ENCODE measurements around the gene STX3.
"Not testable (repeated sequence)": the region's sequence is repeated elsewhere in the genome, so short reads cannot be mapped to it uniquely, and the experiment has no call there.

STX3 gene

DNA sequence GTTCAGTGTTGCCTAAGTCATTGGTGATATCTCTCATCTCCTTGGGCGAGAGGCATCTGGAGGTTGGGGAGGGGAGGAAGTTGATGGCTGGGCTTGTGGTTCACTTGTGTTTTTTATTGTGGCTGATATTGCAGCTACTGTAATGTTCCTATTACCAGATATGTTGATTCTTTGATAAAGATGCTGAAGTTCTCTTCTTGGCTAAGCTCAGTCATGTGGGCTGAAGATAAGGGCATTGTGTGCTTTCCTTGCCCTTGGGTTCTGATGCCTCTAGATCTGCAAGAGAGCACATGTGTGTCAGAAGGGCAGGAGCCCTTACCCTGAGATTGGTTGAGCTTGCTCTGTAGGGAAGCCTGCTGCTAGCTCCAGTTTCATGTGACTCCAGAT, 12.0 kb downstream of the STX3 start:
- no peaks in the 10 kb centered on the region for H3K27me3 Mint-ChIP-seq
- peaks cover 16% of the 10 kb centered on the region for H3K36me3 Mint-ChIP-seq (ENCODE audit: low read depth)
- no peaks in the 10 kb centered on the region for H3K9me3 Mint-ChIP-seq
- intact Hi-C loops (cut with micrococcal nuclease), result no loop called here
- no peak overlapping the region for H3K27ac Mint-ChIP-seq
- H3K4me3 Mint-ChIP-seq, result peak overlapping the region; percentile 21
- peaks cover 11% of the 10 kb centered on the region for H3K4me1 Mint-ChIP-seq (ENCODE audit: low read depth)

DNA sequence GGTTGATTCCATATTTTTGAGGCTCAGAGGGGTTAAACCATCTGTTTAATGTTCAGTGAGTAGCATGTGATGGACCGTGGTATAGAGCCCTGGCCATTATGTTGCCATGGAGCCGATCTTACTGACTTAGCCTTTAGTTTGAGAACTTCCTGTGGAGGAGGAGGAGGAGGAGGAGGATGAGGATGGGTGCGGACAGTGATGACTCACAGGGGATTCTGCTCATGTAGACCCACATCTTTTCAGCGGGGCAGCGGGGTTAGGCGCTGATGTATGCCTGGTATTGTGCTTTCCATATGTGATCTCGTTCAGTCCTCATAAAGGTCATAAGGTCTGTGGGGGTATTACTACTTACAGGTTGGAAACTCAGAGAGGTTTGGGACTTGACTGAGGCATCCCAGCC, 13.9 kb downstream of the STX3 start:
- Mint-ChIP-seq H3K9me3 (no peaks in the 10 kb centered on the region), H3K27me3 (no peaks in the 10 kb centered on the region), H3K27ac (no peak overlapping the region), H3K4me3 (no peak overlapping the region), H3K4me1 (ENCODE audit: low read depth) (no peaks in the 10 kb centered on the region), H3K36me3 (ENCODE audit: low read depth) (peaks cover 13% of the 10 kb centered on the region)
- intact Hi-C loops (cut with micrococcal nuclease), result no loop called here

- Mint-ChIP-seq H3K4me1 (ENCODE audit: low read depth) (no peaks in the 10 kb centered on the region), H3K36me3 (ENCODE audit: low read depth) (peaks cover 18% of the 10 kb centered on the region), H3K27me3 (no peaks in the 10 kb centered on the region), H3K9me3 (no peaks in the 10 kb centered on the region), H3K27ac (no peak overlapping the region), H3K4me3 (no peak overlapping the region)
- intact Hi-C loops (cut with micrococcal nuclease), result no loop called here
These were observed 14.7 kb downstream of the STX3 start for GRCh38 chr11:59769828-59770227.

GRCh38 chr11:59770319-59770718, 15.1 kb downstream of the STX3 start:
- Mint-ChIP-seq H3K36me3 (ENCODE audit: low read depth) (peaks cover 21% of the 10 kb centered on the region), H3K4me1 (ENCODE audit: low read depth) (no peaks in the 10 kb centered on the region), H3K9me3 (no peaks in the 10 kb centered on the region), H3K27me3 (no peaks in the 10 kb centered on the region), H3K27ac (no peak overlapping the region), H3K4me3 (no peak overlapping the region)
- intact Hi-C loops (cut with micrococcal nuclease), result no loop called here

DNA sequence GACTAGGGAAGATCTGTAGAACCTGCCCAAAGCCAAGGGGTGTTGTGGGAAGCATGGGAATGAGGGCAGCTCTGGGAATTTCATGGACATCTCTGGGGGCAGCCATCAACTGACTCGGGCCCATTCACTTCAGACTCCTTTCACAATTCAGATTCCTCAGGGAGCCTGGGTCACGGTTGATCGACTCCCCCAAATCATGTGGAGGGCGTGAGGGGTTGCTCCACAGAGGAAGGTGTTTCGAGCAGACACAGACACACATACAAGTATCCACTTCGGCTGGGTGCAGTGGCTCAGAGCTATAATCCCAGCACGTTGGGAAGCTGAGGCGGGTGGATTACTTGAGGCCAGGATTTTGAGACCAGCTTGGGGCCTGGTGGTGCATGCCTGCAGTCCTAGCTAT, 15.7 kb downstream of the STX3 start:
- intact Hi-C loops (cut with micrococcal nuclease), result no loop called here
- H3K9me3 Mint-ChIP-seq, result no peaks in the 10 kb centered on the region
- peaks cover 26% of the 10 kb centered on the region for H3K36me3 Mint-ChIP-seq (ENCODE audit: low read depth)
- peaks cover 5% of the 10 kb centered on the region for H3K4me1 Mint-ChIP-seq (ENCODE audit: low read depth)
- no peaks in the 10 kb centered on the region for H3K27me3 Mint-ChIP-seq
- H3K27ac Mint-ChIP-seq, result no peak overlapping the region
- no peak overlapping the region for H3K4me3 Mint-ChIP-seq

- intact Hi-C loops (cut with micrococcal nuclease), result no loop called here
- peaks cover 7% of the 10 kb centered on the region for H3K4me1 Mint-ChIP-seq (ENCODE audit: low read depth)
- no peaks in the 10 kb centered on the region for H3K27me3 Mint-ChIP-seq
- H3K9me3 Mint-ChIP-seq, result no peaks in the 10 kb centered on the region
- H3K4me3 Mint-ChIP-seq, result peak overlapping the region; percentile 60
- no peak overlapping the region for H3K27ac Mint-ChIP-seq
- peaks cover 33% of the 10 kb centered on the region for H3K36me3 Mint-ChIP-seq (ENCODE audit: low read depth)
These were observed 16.4 kb downstream of the STX3 start for GRCh38 chr11:59771605-59772004.

DNA sequence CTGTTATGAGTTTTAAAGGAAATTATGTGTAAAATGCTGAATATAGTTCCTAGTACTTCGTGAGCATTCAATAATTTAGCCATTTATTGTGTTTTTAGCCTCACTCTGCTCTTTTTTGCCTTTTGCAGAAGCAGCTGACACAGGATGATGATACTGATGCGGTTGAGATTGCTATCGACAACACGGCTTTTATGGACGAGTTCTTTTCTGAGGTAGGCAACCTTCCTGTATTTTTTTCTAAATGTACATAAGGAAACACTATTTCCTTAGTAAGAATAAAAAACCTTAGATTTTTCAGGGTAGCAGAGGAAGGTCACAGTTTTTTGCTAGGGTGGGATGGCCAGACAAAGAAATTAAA, 17.9 kb downstream of the STX3 start:
- peaks cover 19% of the 10 kb centered on the region for H3K4me1 Mint-ChIP-seq (ENCODE audit: low read depth)
- intact Hi-C loops (cut with micrococcal nuclease), result no loop called here

DNA sequence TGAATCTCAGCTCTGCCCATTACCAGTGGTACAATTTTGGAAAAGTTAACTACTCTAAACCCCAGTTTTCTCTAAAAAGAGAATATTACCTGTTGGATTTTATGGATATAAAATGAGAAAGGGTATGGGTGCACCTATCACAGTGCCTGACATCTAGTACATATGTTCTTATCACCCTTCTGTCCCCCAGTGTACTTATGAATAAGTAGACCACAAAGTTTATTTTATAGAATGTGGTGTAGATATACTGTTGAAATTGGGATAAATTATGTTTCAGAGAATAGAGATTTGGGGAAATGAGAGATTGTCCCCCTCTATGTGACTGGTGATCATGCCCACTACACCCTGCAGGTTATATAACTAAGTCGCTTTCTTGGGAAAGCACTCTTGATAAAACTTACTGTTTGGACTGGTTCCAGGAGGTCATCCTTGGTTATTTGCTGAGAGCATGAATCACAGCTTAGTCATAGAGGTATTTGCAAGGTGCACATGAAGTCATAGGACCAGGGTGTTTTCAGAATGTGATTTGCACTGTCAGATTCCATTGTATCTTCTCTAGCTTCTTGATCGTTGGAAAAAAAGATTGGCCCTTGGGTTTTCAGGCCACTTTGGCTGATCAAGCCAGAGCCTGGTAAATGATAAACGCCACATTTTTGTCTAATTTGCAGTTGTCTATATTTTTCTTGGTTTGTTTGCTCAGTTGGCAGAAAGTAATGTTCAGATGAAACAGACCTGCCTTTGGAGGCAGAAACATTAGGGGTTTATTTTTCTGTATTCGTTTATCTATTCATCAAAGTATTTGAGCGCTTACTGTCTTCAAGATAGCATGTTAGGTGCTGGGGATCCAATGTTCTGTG, 21.3 kb downstream of the STX3 start:
- no peaks in the 10 kb centered on the region for H3K9me3 Mint-ChIP-seq
- H3K27me3 Mint-ChIP-seq, result no peaks in the 10 kb centered on the region
- peaks cover 39% of the 10 kb centered on the region for H3K4me1 Mint-ChIP-seq (ENCODE audit: low read depth)
- no peak overlapping the region for H3K27ac Mint-ChIP-seq
- peaks cover 68% of the 10 kb centered on the region for H3K36me3 Mint-ChIP-seq (ENCODE audit: low read depth)
- H3K4me3 Mint-ChIP-seq, result no peak overlapping the region
- intact Hi-C loops (cut with micrococcal nuclease), result no loop called here

More for the DNA sequence above, 17.9 kb downstream of the STX3 start:
- no peak overlapping the region for H3K27ac Mint-ChIP-seq
- H3K4me3 Mint-ChIP-seq, result no peak overlapping the region
- peaks cover 45% of the 10 kb centered on the region for H3K36me3 Mint-ChIP-seq (ENCODE audit: low read depth)
- H3K27me3 Mint-ChIP-seq, result no peaks in the 10 kb centered on the region
- H3K9me3 Mint-ChIP-seq, result no peaks in the 10 kb centered on the region

- Mint-ChIP-seq H3K4me1 (ENCODE audit: low read depth) (peaks cover 44% of the 10 kb centered on the region), H3K27ac (no peak overlapping the region), H3K4me3 (no peak overlapping the region), H3K36me3 (ENCODE audit: low read depth) (peaks cover 75% of the 10 kb centered on the region), H3K27me3 (no peaks in the 10 kb centered on the region), H3K9me3 (no peaks in the 10 kb centered on the region)
- intact Hi-C loops (cut with micrococcal nuclease), result no loop called here
These were observed 21.9 kb downstream of the STX3 start for GRCh38 chr11:59777104-59777503.

DNA sequence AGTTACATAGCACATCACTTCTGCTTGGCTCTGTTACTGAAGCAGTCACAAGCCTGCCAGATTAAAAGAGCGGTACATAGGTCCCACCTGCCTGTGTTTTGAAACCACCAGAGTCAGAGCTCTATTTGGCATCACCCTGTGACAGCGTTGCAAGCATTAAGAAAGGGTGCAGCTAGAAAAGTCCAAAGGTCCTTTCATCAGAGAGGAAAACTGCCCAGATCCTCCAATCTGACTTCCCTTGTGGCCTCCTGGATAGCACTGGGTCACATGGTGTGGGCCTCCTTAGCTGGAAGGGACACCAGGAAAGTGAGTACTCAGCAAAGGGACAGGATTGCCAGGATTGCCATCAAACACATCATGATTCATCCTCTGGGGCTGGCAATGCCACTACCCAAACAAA, 22.9 kb downstream of the STX3 start:
- peaks cover 76% of the 10 kb centered on the region for H3K36me3 Mint-ChIP-seq (ENCODE audit: low read depth)
- H3K4me1 Mint-ChIP-seq (ENCODE audit: low read depth), result peaks cover 44% of the 10 kb centered on the region
- no peak overlapping the region for H3K4me3 Mint-ChIP-seq
- intact Hi-C loops (cut with micrococcal nuclease), result no loop called here
- peak overlapping the region; percentile 25 for H3K27ac Mint-ChIP-seq
- no peaks in the 10 kb centered on the region for H3K9me3 Mint-ChIP-seq
- H3K27me3 Mint-ChIP-seq, result no peaks in the 10 kb centered on the region

- H3K4me3 Mint-ChIP-seq, result no peak overlapping the region
- H3K36me3 Mint-ChIP-seq (ENCODE audit: low read depth), result peaks cover 72% of the 10 kb centered on the region
- H3K9me3 Mint-ChIP-seq, result peaks cover 6% of the 10 kb centered on the region
- peaks cover 55% of the 10 kb centered on the region for H3K4me1 Mint-ChIP-seq (ENCODE audit: low read depth)
- no peaks in the 10 kb centered on the region for H3K27me3 Mint-ChIP-seq
- H3K27ac Mint-ChIP-seq, result no peak overlapping the region
- intact Hi-C loops (cut with micrococcal nuclease), result no loop called here
These were observed 24.3 kb downstream of the STX3 start for GRCh38 chr11:59779487-59779886.

- peaks cover 69% of the 10 kb centered on the region for H3K36me3 Mint-ChIP-seq (ENCODE audit: low read depth)
- H3K4me1 Mint-ChIP-seq (ENCODE audit: low read depth), result peaks cover 56% of the 10 kb centered on the region
- H3K9me3 Mint-ChIP-seq, result peaks cover 9% of the 10 kb centered on the region
- no peaks in the 10 kb centered on the region for H3K27me3 Mint-ChIP-seq
- intact Hi-C loops (cut with micrococcal nuclease), result no loop called here
- H3K27ac Mint-ChIP-seq, result no peak overlapping the region
- H3K4me3 Mint-ChIP-seq, result no peak overlapping the region
These were observed 26.9 kb downstream of the STX3 start for GRCh38 chr11:59782080-59782479.

- H3K4me3 Mint-ChIP-seq, result no peak overlapping the region
- no peaks in the 10 kb centered on the region for H3K27me3 Mint-ChIP-seq
- no peak overlapping the region for H3K27ac Mint-ChIP-seq
- peaks cover 78% of the 10 kb centered on the region for H3K36me3 Mint-ChIP-seq (ENCODE audit: low read depth)
- peaks cover 9% of the 10 kb centered on the region for H3K9me3 Mint-ChIP-seq
- H3K4me1 Mint-ChIP-seq (ENCODE audit: low read depth), result peaks cover 54% of the 10 kb centered on the region
- intact Hi-C loops (cut with micrococcal nuclease), result no loop called here
These were observed 28.5 kb downstream of the STX3 start for GRCh38 chr11:59783632-59784090.

GRCh38 chr11:59784441-59784840, 29.3 kb downstream of the STX3 start:
- H3K4me3 Mint-ChIP-seq; H3K9me3 Mint-ChIP-seq; H3K27ac Mint-ChIP-seq; H3K27me3 Mint-ChIP-seq; intact Hi-C loops (cut with micrococcal nuclease): not testable (repeated sequence)
- Mint-ChIP-seq H3K36me3 (ENCODE audit: low read depth) (peaks cover 80% of the 10 kb centered on the region), H3K4me1 (ENCODE audit: low read depth) (peaks cover 52% of the 10 kb centered on the region)

GRCh38 chr11:59785818-59786217, 30.6 kb downstream of the STX3 start:
- intact Hi-C loops (cut with micrococcal nuclease), result no loop called here
- H3K9me3 Mint-ChIP-seq, result peaks cover 9% of the 10 kb centered on the region
- no peaks in the 10 kb centered on the region for H3K27me3 Mint-ChIP-seq
- no peak overlapping the region for H3K27ac Mint-ChIP-seq
- peaks cover 80% of the 10 kb centered on the region for H3K36me3 Mint-ChIP-seq (ENCODE audit: low read depth)
- peaks cover 40% of the 10 kb centered on the region for H3K4me1 Mint-ChIP-seq (ENCODE audit: low read depth)
- no peak overlapping the region for H3K4me3 Mint-ChIP-seq

All from dendritic cell treated with granulocyte-macrophage colony-stimulating factor and Interleukin-4, amounts not matched to agents 40 ng/mL and 50 ng/mL, for 4 days (primary cell).